ENCODE results near the gene COG6. TPM values are rescaled to one million over a fixed set of nuclear protein-coding genes. Genes with fewer than 3 reads are reported as not detected.

Gene COG6
- total RNA-seq, 1 donor from 2014 or later: 67.0 TPM

DNA sequence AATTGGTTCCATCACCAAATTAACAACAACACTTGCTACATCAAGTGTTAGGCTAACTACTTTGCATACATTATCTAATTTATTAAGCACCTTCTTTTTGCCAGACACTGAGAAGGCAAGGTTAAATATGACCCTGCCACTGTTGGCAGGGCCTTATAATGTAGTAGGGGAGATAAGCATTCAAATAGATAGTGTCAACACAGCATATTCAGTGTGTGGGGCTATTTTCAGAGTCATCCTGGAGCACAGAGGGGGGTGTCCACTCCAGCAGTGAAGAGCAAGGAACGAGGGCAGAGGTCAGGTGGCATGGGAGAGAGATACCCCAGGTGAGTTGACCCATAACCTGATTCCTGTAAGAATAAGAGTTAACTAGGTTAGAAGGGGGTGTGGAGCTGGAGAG, 121.6 kb downstream of the COG6 start:
- DNase-seq (ENCODE audit: low read depth) (peak; percentile 4), FAIRE-seq (peak; percentile 39)
- Histone ChIP-seq H3K27me3 (ENCODE audit: insufficient read depth, low read length) (no peaks in the 10 kb centered on the region), H3K4me2 (ENCODE audit: low read length) (peak overlapping the region; percentile 70), H3K27ac (ENCODE audit: low read depth, low read length) (peak overlapping the region; percentile 91), H3K9ac (ENCODE audit: low read length) (peak overlapping the region; percentile 69), H3K9me3 (ENCODE audit: insufficient read depth, low read depth, low read length) (no peaks in the 10 kb centered on the region), H3K79me2 (ENCODE audit: insufficient read depth, low read length) (no peaks in the 10 kb centered on the region), H4K20me1 (ENCODE audit: insufficient read depth, low read length) (no peaks in the 10 kb centered on the region), H3K4me1 (ENCODE audit: insufficient read depth, low read length) (peaks cover 41% of the 10 kb centered on the region), H3K36me3 (ENCODE audit: insufficient read depth, low read length) (no peaks in the 10 kb centered on the region), H3K4me3 (ENCODE audit: insufficient read depth, low read depth, low read length) (no peak overlapping the region), H2AFZ (ENCODE audit: low read depth, low read length) (no peak overlapping the region)
- no peak for TF ChIP-seq EZH2 (IDR thresholded peaks at IDR 0.05; ENCODE audit: insufficient read depth, low read length)
- TF ChIP-seq, protein P1, sequence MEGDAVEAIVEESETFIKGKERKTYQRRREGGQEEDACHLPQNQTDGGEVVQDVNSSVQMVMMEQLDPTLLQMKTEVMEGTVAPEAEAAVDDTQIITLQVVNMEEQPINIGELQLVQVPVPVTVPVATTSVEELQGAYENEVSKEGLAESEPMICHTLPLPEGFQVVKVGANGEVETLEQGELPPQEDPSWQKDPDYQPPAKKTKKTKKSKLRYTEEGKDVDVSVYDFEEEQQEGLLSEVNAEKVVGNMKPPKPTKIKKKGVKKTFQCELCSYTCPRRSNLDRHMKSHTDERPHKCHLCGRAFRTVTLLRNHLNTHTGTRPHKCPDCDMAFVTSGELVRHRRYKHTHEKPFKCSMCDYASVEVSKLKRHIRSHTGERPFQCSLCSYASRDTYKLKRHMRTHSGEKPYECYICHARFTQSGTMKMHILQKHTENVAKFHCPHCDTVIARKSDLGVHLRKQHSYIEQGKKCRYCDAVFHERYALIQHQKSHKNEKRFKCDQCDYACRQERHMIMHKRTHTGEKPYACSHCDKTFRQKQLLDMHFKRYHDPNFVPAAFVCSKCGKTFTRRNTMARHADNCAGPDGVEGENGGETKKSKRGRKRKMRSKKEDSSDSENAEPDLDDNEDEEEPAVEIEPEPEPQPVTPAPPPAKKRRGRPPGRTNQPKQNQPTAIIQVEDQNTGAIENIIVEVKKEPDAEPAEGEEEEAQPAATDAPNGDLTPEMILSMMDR (IDR thresholded peaks at IDR 0.05; ENCODE audit: insufficient read depth, low read depth, low read length): no peak
- Mint-ChIP-seq H3K4me1 (ENCODE audit: low read depth, unreplicated experiment) (peaks cover 68% of the 10 kb centered on the region), H3K36me3 (ENCODE audit: low read depth, unreplicated experiment) (peaks cover 5% of the 10 kb centered on the region), H3K9me3 (ENCODE audit: unreplicated experiment) (no peaks in the 10 kb centered on the region), H3K4me3 (ENCODE audit: unreplicated experiment) (peak overlapping the region; percentile 9), H3K27me3 (ENCODE audit: low read depth, unreplicated experiment) (no peaks in the 10 kb centered on the region), H3K27ac (ENCODE audit: unreplicated experiment) (peak overlapping the region; percentile 99)

GRCh38 chr13:39777527-39778061, 122.1 kb downstream of the COG6 start:
- H3K4me3 ChIP-seq (ENCODE audit: insufficient read depth, low read depth, low read length): no peak overlapping the region
- H3K36me3 Mint-ChIP-seq (ENCODE audit: low read depth, unreplicated experiment): peaks cover 3% of the 10 kb centered on the region
- DNase-seq (ENCODE audit: low read depth): peak; percentile 95
- H3K4me1 Mint-ChIP-seq (ENCODE audit: low read depth, unreplicated experiment): peaks cover 72% of the 10 kb centered on the region
- FAIRE-seq: peak; percentile 74
- no peaks in the 10 kb centered on the region for H3K9me3 Mint-ChIP-seq (ENCODE audit: unreplicated experiment)
- H3K27ac ChIP-seq (ENCODE audit: low read depth, low read length): peak overlapping the region; percentile 91
- H2AFZ ChIP-seq (ENCODE audit: low read depth, low read length): no peak overlapping the region
- no peaks in the 10 kb centered on the region for H3K79me2 ChIP-seq (ENCODE audit: insufficient read depth, low read length)
- H3K36me3 ChIP-seq (ENCODE audit: insufficient read depth, low read length): no peaks in the 10 kb centered on the region
- no peaks in the 10 kb centered on the region for H3K9me3 ChIP-seq (ENCODE audit: insufficient read depth, low read depth, low read length)
- peak overlapping the region; percentile 99 for H3K27ac Mint-ChIP-seq (ENCODE audit: unreplicated experiment)
- TF ChIP-seq EZH2 (IDR thresholded peaks at IDR 0.05; ENCODE audit: insufficient read depth, low read length): no peak
- TF ChIP-seq, protein P1 (IDR thresholded peaks at IDR 0.05; ENCODE audit: insufficient read depth, low read depth, low read length): peak; percentile 54
- H3K27me3 Mint-ChIP-seq (ENCODE audit: low read depth, unreplicated experiment): no peaks in the 10 kb centered on the region
- H4K20me1 ChIP-seq (ENCODE audit: insufficient read depth, low read length): no peaks in the 10 kb centered on the region
- H3K9ac ChIP-seq (ENCODE audit: low read length): peak overlapping the region; percentile 69
- no peaks in the 10 kb centered on the region for H3K27me3 ChIP-seq (ENCODE audit: insufficient read depth, low read length)
- H3K4me1 ChIP-seq (ENCODE audit: insufficient read depth, low read length): peaks cover 41% of the 10 kb centered on the region
- H3K4me2 ChIP-seq (ENCODE audit: low read length): peak overlapping the region; percentile 70
- H3K4me3 Mint-ChIP-seq (ENCODE audit: unreplicated experiment): no peak overlapping the region

Measured in astrocyte (in vitro differentiated cells and primary cell).